Liver (tissue), 9 donors: ENCODE results near the gene TRIM63. TPM values are rescaled to one million over a fixed set of nuclear protein-coding genes. Genes with fewer than 3 reads are reported as not detected.

Experiments used
- DNase-seq: peaks from one replicate; pipeline ENCODE4 v3.0.0-alpha.2; 2017; ENCODE audit warnings: low spot score
- H3K27ac ChIP-seq, 2 donors: one replicate each; pipeline ENCODE4 v1.7.0; 2013; ENCODE audit warnings: inconsistent platforms in 2 of 2, low read length in 2 of 2, control low read depth in 1 of 2, low read depth in 1 of 2, mild to moderate bottlenecking in 1 of 2
- H3K27me3 ChIP-seq, 4 donors: one replicate each; pipeline versions ENCODE4 v1.6.1 to v1.7.0; 2013; ENCODE audit warnings: low read length in 3 of 4, inconsistent platforms in 1 of 4, mild to moderate bottlenecking in 1 of 4, moderate library complexity in 1 of 4; ENCODE audit not compliant: control insufficient read depth in 4 of 4, insufficient read depth in 4 of 4
- H3K36me3 ChIP-seq, 4 donors: one replicate each; pipeline versions ENCODE4 v1.6.1 to v1.7.0; 2013; ENCODE audit warnings: low read length in 3 of 4, mild to moderate bottlenecking in 3 of 4, low read depth in 1 of 4, moderate library complexity in 1 of 4; ENCODE audit not compliant: control insufficient read depth in 4 of 4, insufficient read depth in 3 of 4
- H3K4me1 ChIP-seq, 4 donors: one replicate each; pipeline versions ENCODE4 v1.6.1 to v1.7.0; 2013; ENCODE audit warnings: low read length in 3 of 4, mild to moderate bottlenecking in 3 of 4, moderate library complexity in 1 of 4; ENCODE audit not compliant: control insufficient read depth in 4 of 4, insufficient read depth in 4 of 4
- H3K4me3 ChIP-seq, 3 donors: one replicate each; pipeline versions ENCODE4 v1.6.1 to v1.7.0; 2013; ENCODE audit warnings: low read length in 3 of 3, control low read depth in 1 of 3, low read depth in 1 of 3, mild to moderate bottlenecking in 1 of 3
- H3K9ac ChIP-seq, 2 donors: one replicate each; pipeline ENCODE4 v1.7.0; 2013; ENCODE audit warnings: low read length in 2 of 2, mild to moderate bottlenecking in 2 of 2, moderate library complexity in 2 of 2, control low read depth in 1 of 2, low read depth in 1 of 2
- H3K9me3 ChIP-seq, 4 donors: one replicate each; pipeline versions ENCODE4 v1.6.1 to v1.7.0; 2013; ENCODE audit warnings: low read length in 3 of 4; ENCODE audit not compliant: control insufficient read depth in 4 of 4
- EGR1 ChIP-seq, 2 donors: IDR thresholded peaks; 2 replicates each; pipeline ENCODE4 v1.6.1; 2016 to 2018; ENCODE audit warnings: antibody characterized with exemption in 2 of 2, low read depth in 2 of 2
- FOXA1 ChIP-seq: IDR thresholded peaks from 2 replicates; pipeline ENCODE4 v1.6.1; 2016; ENCODE audit warnings: antibody characterized with exemption
- FOXA2 ChIP-seq: IDR thresholded peaks from 2 replicates; pipeline ENCODE4 v1.6.1; 2016; ENCODE audit warnings: antibody characterized with exemption
- HNF4A ChIP-seq, 2 donors: conservative IDR thresholded peaks; 2 replicates each; pipeline ENCODE4 v1.6.1; 2016; ENCODE audit warnings: antibody characterized with exemption in 2 of 2, mild to moderate bottlenecking in 2 of 2
- HNF4G ChIP-seq: IDR thresholded peaks from 2 replicates; pipeline ENCODE4 v1.6.1; 2016; ENCODE audit warnings: antibody characterized with exemption
- JUND ChIP-seq, 2 donors: IDR thresholded peaks; 2 replicates each; pipeline ENCODE4 v1.6.1; 2016; ENCODE audit warnings: antibody characterized with exemption in 2 of 2
- NR2F2 ChIP-seq: IDR thresholded peaks from 2 replicates; pipeline ENCODE4 v1.6.1; 2016; ENCODE audit warnings: antibody characterized with exemption
- RAD21 ChIP-seq, 2 donors: IDR thresholded peaks; 2 replicates each; pipeline ENCODE4 v1.6.1; 2016; ENCODE audit warnings: antibody characterized with exemption in 2 of 2, mild to moderate bottlenecking in 2 of 2
- RXRA ChIP-seq, 2 donors: IDR thresholded peaks; 2 replicates each; pipeline ENCODE4 v1.6.1; 2017 to 2018; ENCODE audit warnings: antibody characterized with exemption in 2 of 2, mild to moderate bottlenecking in 1 of 2
- SP1 ChIP-seq: IDR thresholded peaks from 2 replicates; pipeline ENCODE4 v1.6.1; 2018; ENCODE audit warnings: antibody characterized with exemption, mild to moderate bottlenecking
- TAF1 ChIP-seq: conservative IDR thresholded peaks from 2 replicates; pipeline ENCODE4 v1.6.1; 2016; ENCODE audit warnings: antibody characterized with exemption, mild to moderate bottlenecking
- YY1 ChIP-seq: IDR thresholded peaks from 2 replicates; pipeline ENCODE4 v1.6.1; 2016; ENCODE audit warnings: antibody characterized with exemption, mild to moderate bottlenecking
- WGBS: extraction: QIAGEN DNeasy Blood & Tissue Kit; methylation state at CpG from one replicate; pipeline ENCODE4 v1.1.7; 2013; 5-methylcytosine and 5-hydroxymethylcytosine counted together
- polyA plus RNA-seq, 2 donors: library from polyadenylated mRNA; stranded (reverse) in 1 of 2; unstranded in 1 of 2; fragments of 200-250 nt in 1 of 2; fragments of >200 nt in 1 of 2; fragmentation: Nextera tagmentation in 1 of 2; extraction: Ambion mirVana in 1 of 2; gene quantifications; one replicate each; pipeline versions ENCODE4 v1.2.1 to v1.2.3, GENCODE V29; 2013 to 2015
- total RNA-seq, 2 donors: library from RNA; depleted of rRNA; stranded (reverse); fragments of >200 nt; gene quantifications; one replicate each; pipeline ENCODE4 v1.2.3, GENCODE V29; 2014
- TF ChIP-seq, protein P1 (sequence below): IDR thresholded peaks from 2 replicates; pipeline ENCODE4 v1.6.1; 2016; ENCODE audit warnings: antibody characterized with exemption, mild to moderate bottlenecking
- TF ChIP-seq, protein P2 (sequence below): IDR thresholded peaks from 2 replicates; pipeline ENCODE4 v1.6.1; 2016; ENCODE audit warnings: antibody characterized with exemption
- TF ChIP-seq, protein P3 (sequence below): IDR thresholded peaks from 2 replicates; pipeline ENCODE4 v1.6.1; 2016; ENCODE audit warnings: antibody characterized with exemption
- TF ChIP-seq, protein P4 (sequence below): IDR thresholded peaks from 2 replicates; pipeline ENCODE4 v1.6.1; 2016; ENCODE audit warnings: antibody characterized with exemption
- TF ChIP-seq, protein P5 (sequence below): fragments of 150-350 bp; IDR thresholded peaks from 2 replicates; pipeline ENCODE4 v1.5.1; 2017; ENCODE audit warnings: improper control_type of control experiment, low read depth, low read length; ENCODE audit not compliant: missing input control
- donor health status: healthy.
- donor health status: healthy.
- donor health status: healthy.
- donor health status: healthy.
- donor health status: healthy.

Gene TRIM63
- total and polyA plus RNA-seq, 4 donors = 0.03 TPM; not detected in 3

DNA sequence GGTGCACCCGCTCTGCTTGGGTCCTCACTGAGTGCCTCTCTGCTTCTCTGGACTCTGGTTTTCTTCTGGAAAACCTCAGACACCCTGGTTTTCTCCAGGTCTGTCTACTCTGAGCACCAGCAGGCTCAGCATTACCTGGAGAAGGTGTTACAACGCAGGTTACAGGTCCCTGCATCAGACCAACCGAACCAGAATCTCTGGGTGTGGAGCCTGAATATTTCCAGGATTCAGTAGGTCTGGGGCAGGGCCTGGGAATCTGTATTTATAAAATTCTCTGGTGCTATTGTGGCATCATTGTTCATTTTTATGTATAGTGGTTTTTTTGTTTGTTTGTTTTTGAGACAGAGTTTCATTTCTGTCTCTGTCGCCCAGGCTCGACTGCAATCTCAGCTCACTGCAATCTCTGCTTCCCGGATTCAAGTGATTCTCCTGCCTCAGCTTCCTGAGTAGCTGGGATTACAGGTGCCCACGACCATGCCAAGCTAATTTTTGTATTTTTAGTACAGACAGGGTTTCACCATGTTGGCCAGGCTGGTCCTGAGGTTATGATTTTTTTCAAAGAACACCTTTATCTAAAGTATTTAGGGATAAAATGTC lies 20.1 kb downstream of the TRIM63 start (continued):
- TF ChIP-seq, protein P1, sequence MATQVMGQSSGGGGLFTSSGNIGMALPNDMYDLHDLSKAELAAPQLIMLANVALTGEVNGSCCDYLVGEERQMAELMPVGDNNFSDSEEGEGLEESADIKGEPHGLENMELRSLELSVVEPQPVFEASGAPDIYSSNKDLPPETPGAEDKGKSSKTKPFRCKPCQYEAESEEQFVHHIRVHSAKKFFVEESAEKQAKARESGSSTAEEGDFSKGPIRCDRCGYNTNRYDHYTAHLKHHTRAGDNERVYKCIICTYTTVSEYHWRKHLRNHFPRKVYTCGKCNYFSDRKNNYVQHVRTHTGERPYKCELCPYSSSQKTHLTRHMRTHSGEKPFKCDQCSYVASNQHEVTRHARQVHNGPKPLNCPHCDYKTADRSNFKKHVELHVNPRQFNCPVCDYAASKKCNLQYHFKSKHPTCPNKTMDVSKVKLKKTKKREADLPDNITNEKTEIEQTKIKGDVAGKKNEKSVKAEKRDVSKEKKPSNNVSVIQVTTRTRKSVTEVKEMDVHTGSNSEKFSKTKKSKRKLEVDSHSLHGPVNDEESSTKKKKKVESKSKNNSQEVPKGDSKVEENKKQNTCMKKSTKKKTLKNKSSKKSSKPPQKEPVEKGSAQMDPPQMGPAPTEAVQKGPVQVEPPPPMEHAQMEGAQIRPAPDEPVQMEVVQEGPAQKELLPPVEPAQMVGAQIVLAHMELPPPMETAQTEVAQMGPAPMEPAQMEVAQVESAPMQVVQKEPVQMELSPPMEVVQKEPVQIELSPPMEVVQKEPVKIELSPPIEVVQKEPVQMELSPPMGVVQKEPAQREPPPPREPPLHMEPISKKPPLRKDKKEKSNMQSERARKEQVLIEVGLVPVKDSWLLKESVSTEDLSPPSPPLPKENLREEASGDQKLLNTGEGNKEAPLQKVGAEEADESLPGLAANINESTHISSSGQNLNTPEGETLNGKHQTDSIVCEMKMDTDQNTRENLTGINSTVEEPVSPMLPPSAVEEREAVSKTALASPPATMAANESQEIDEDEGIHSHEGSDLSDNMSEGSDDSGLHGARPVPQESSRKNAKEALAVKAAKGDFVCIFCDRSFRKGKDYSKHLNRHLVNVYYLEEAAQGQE = no peak
- no peak for TF ChIP-seq HNF4A (conservative IDR thresholded peaks at IDR 0.05)
- no peak for TF ChIP-seq RXRA (IDR thresholded peaks at IDR 0.05)
- TF ChIP-seq, protein P2, sequence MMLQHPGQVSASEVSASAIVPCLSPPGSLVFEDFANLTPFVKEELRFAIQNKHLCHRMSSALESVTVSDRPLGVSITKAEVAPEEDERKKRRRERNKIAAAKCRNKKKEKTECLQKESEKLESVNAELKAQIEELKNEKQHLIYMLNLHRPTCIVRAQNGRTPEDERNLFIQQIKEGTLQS = no peak

DNA sequence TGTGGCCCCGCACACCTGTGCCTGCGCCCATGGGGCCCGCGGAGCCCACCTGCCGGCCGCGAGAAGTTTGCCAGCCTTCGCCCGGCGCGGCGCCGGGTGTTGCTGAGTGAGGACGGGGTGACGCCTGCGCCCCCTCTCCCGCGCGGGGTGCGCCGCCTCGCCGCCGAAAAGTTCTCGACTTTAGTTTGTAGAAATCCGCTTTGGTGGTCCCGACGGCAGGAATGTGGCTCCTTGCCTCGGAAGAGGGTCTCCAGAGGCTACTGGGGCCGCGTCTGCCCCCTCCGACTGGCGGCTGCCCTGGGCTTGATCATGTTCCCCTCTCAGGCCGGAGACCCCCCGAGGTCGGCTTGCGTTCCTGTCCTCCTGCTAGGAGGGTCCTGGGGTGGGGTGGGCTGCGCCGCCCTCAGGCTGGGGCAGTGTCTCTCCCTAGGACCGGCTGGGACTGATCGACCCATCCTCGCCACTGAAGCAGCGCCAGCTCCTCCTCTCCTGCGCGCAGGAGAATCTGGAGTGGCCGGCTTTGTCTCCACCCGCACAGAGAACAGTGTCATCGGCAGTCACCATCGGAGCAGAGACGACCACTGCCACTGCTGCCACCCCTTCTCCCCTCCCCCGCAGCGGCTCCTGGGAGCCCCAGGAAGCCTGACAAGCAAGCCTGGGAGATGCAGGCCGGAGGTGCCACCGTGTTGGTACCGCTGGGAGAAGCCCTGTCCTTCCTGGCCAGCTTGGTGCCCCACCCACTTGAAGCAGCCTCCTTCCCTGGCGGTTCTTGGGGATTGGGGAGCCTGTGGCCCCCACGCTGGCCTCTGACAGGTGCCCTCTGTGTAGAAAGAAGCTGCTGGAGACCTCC lies 21.0 kb downstream of the TRIM63 start:
- Histone ChIP-seq H3K36me3 (no peaks in the 10 kb centered on the region), H3K4me1 (peaks cover 7 to 14% (median 9%) of the 10 kb centered on the region in 4 donors), H3K27me3 (peaks cover 0 to 17% (median 8%) of the 10 kb centered on the region in 4 donors), H3K27ac (no peak overlapping the region), H3K4me3 (peak overlapping the region in 1 of 3 donors; percentile 8), H3K9ac (no peak overlapping the region), H3K9me3 (no peaks in the 10 kb centered on the region)
- no peak for DNase-seq
- 6% methylated on average over 57 of the region's 57 CpGs for WGBS
- no peak for TF ChIP-seq HNF4G
- TF ChIP-seq, protein P1 = no peak
- TF ChIP-seq NR2F2 = no peak
- no peak for TF ChIP-seq JUND (IDR thresholded peaks at IDR 0.05)
- no peak for TF ChIP-seq RXRA (IDR thresholded peaks at IDR 0.05)
- no peak for TF ChIP-seq HNF4A (conservative IDR thresholded peaks at IDR 0.05)
- TF ChIP-seq FOXA1 = no peak
- TF ChIP-seq TAF1 = no peak
- TF ChIP-seq, protein P3, sequence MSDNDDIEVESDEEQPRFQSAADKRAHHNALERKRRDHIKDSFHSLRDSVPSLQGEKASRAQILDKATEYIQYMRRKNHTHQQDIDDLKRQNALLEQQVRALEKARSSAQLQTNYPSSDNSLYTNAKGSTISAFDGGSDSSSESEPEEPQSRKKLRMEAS = no peak
- no peak for TF ChIP-seq SP1
- no peak for TF ChIP-seq RAD21 (IDR thresholded peaks at IDR 0.05)
- no peak for TF ChIP-seq YY1
- TF ChIP-seq, protein P4, sequence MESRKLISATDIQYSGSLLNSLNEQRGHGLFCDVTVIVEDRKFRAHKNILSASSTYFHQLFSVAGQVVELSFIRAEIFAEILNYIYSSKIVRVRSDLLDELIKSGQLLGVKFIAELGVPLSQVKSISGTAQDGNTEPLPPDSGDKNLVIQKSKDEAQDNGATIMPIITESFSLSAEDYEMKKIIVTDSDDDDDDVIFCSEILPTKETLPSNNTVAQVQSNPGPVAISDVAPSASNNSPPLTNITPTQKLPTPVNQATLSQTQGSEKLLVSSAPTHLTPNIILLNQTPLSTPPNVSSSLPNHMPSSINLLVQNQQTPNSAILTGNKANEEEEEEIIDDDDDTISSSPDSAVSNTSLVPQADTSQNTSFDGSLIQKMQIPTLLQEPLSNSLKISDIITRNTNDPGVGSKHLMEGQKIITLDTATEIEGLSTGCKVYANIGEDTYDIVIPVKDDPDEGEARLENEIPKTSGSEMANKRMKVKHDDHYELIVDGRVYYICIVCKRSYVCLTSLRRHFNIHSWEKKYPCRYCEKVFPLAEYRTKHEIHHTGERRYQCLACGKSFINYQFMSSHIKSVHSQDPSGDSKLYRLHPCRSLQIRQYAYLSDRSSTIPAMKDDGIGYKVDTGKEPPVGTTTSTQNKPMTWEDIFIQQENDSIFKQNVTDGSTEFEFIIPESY = no peak
- no peak for TF ChIP-seq FOXA2
- TF ChIP-seq, protein P5, sequence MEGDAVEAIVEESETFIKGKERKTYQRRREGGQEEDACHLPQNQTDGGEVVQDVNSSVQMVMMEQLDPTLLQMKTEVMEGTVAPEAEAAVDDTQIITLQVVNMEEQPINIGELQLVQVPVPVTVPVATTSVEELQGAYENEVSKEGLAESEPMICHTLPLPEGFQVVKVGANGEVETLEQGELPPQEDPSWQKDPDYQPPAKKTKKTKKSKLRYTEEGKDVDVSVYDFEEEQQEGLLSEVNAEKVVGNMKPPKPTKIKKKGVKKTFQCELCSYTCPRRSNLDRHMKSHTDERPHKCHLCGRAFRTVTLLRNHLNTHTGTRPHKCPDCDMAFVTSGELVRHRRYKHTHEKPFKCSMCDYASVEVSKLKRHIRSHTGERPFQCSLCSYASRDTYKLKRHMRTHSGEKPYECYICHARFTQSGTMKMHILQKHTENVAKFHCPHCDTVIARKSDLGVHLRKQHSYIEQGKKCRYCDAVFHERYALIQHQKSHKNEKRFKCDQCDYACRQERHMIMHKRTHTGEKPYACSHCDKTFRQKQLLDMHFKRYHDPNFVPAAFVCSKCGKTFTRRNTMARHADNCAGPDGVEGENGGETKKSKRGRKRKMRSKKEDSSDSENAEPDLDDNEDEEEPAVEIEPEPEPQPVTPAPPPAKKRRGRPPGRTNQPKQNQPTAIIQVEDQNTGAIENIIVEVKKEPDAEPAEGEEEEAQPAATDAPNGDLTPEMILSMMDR = no peak
- no peak for TF ChIP-seq EGR1 (IDR thresholded peaks at IDR 0.05; ENCODE audit: low read depth in 2 of 2)
- TF ChIP-seq, protein P2 = no peak
